Smooth muscle cell (in vitro differentiated cells): ENCODE measurements around the gene RAET1E. TPM values are rescaled to one million over a fixed set of nuclear protein-coding genes. Genes with fewer than 3 reads are reported as not detected.

Source experiments
- DNase-seq: peaks from one replicate; lab custom pipeline; 2025; ENCODE audit not compliant: unreplicated experiment; lab: John Stamatoyannopoulos, UW
- H2AFZ ChIP-seq: fragments of 200-600 bp; sonication (generic); 2 replicates; pipeline ENCODE4 v1.6.0; 2016; ENCODE audit warnings: antibody characterized with exemption, low read depth, mild to moderate bottlenecking
- H3F3A ChIP-seq: fragments of 200-600 bp; sonication (generic); 2 replicates; pipeline ENCODE4 v1.6.0; 2017; ENCODE audit warnings: antibody characterized with exemption, low read depth
- H3K27ac ChIP-seq: fragments of 200-600 bp; sonication (generic); 2 replicates; pipeline ENCODE4 v1.5.1; 2016; ENCODE audit warnings: low read depth, mild to moderate bottlenecking
- H3K27me3 ChIP-seq: fragments of 200-600 bp; sonication (generic); 2 replicates; pipeline ENCODE4 v1.6.1; 2016; ENCODE audit warnings: low read depth, mild to moderate bottlenecking
- H3K36me3 ChIP-seq: fragments of 200-600 bp; sonication (generic); 2 replicates; pipeline ENCODE4 v1.5.1; 2016; ENCODE audit warnings: low read depth
- H3K4me1 ChIP-seq: fragments of 200-600 bp; sonication (generic); 2 replicates; pipeline ENCODE4 v1.5.1; 2016; ENCODE audit warnings: low read depth
- H3K4me2 ChIP-seq: fragments of 200-600 bp; sonication (generic); 2 replicates; pipeline ENCODE4 v1.6.0; 2016; ENCODE audit warnings: mild to moderate bottlenecking
- H3K4me3 ChIP-seq: fragments of 200-600 bp; sonication (generic); 2 replicates; pipeline ENCODE4 v1.5.1; 2016; ENCODE audit warnings: mild to moderate bottlenecking
- H3K79me2 ChIP-seq: fragments of 200-600 bp; sonication (generic); 2 replicates; pipeline ENCODE4 v1.6.0; 2016; ENCODE audit warnings: low read depth, mild to moderate bottlenecking
- H3K9ac ChIP-seq: fragments of 200-600 bp; sonication (generic); 2 replicates; pipeline ENCODE4 v1.6.0; 2016; ENCODE audit warnings: low read depth
- H3K9me3 ChIP-seq: fragments of 200-600 bp; sonication (generic); replicated peaks from 2 replicates; pipeline ENCODE4 v1.5.1; 2016; ENCODE audit warnings: low read depth
- H4K20me1 ChIP-seq: fragments of 200-600 bp; sonication (generic); 2 replicates; pipeline ENCODE4 v1.6.0; 2016; ENCODE audit warnings: low read depth
- WGBS: methylation state at CpG from one replicate; pipeline ENCODE4 v1.1.7; 2016; ENCODE audit warnings: low lambda C conversion rate; 5-methylcytosine and 5-hydroxymethylcytosine counted together
- polyA plus RNA-seq: library from polyadenylated mRNA; unstranded; fragments of >200 nt; fragmentation: Nextera tagmentation; extraction: Ambion mirVana; gene quantifications from 2 replicates; pipeline ENCODE4 v1.2.1, GENCODE V29; 2016
- total RNA-seq: library from RNA; depleted of rRNA; stranded (reverse); fragments of >200 nt; gene quantifications from 2 replicates; pipeline ENCODE4 v1.2.3, GENCODE V29; 2014
- TF ChIP-seq, protein P1 (sequence below): fragments of 200-600 bp; sonication (generic); IDR thresholded peaks from 2 replicates; pipeline ENCODE4 v1.5.1; 2017; ENCODE audit warnings: borderline replicate concordance, mild to moderate bottlenecking, antibody characterized with exemption; ENCODE audit not compliant: insufficient read depth, poor library complexity, severe bottlenecking

Gene RAET1E
- total and polyA plus RNA-seq, 2 experiments from 2014 or later, result not detected

DNA sequence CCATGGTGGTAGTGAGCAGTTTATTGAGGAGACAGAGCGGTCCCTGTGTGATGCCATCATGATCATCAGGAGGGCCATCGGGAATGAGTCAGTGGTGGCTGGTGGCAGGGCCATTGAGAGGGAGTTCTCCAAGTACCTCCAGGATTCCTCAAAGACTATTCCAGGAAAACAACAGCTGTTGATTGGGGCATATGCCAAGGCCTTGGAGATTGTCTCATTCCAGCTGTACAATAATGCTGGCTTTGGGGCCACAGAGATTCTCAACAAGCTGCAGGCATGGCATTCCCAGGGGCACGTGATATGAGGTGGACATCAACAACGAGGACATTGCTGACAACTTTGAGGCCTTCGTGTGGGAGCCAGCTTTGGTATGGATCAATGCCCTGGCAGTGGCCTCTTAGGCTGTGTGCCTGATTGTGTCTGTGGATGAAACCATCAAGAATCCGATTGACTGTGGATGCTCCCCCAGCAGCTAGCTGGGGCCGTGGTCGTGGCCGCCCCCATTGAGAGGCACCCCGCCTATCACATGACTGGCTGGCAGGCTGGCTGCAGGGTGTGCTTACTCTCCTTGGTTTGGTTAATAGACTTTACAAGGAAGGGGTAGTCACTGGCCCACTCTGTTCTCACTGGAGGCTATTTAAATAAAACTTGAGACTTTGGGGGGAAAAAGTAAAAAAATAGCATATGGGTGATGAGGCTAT is 16.7 kb downstream of the RAET1E start:
- TF ChIP-seq, protein P1, sequence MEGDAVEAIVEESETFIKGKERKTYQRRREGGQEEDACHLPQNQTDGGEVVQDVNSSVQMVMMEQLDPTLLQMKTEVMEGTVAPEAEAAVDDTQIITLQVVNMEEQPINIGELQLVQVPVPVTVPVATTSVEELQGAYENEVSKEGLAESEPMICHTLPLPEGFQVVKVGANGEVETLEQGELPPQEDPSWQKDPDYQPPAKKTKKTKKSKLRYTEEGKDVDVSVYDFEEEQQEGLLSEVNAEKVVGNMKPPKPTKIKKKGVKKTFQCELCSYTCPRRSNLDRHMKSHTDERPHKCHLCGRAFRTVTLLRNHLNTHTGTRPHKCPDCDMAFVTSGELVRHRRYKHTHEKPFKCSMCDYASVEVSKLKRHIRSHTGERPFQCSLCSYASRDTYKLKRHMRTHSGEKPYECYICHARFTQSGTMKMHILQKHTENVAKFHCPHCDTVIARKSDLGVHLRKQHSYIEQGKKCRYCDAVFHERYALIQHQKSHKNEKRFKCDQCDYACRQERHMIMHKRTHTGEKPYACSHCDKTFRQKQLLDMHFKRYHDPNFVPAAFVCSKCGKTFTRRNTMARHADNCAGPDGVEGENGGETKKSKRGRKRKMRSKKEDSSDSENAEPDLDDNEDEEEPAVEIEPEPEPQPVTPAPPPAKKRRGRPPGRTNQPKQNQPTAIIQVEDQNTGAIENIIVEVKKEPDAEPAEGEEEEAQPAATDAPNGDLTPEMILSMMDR, result no peak
- WGBS, result 93% methylated on average over 10 of the region's 10 CpGs

DNA sequence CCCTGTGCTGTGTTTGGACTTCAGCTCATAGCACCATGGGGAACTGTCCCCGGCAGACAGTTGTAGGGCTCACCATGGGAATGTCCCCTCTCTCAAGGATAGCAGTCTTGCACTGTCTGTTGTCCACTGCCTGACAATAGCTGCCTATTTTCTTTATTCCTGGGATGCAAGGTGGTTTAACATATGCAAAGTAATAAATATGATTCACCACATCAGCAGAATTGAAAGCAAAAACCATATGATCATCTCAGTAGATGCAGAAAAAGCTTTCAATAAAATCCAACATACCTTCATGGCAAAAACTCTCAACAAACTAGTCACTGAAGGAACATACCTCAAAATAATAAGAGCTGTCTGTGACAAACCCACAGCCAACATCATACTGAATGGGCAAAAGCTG is 20.3 kb downstream of the RAET1E start:
- no peak overlapping the region for H3K9ac ChIP-seq
- H3K27me3 ChIP-seq, result peaks cover 11% of the 10 kb centered on the region
- H3K9me3 ChIP-seq, result no peaks in the 10 kb centered on the region
- no peak overlapping the region for H3K27ac ChIP-seq
- no peak overlapping the region for H3K4me3 ChIP-seq
- no peaks in the 10 kb centered on the region for H4K20me1 ChIP-seq
- no peak overlapping the region for H3K4me2 ChIP-seq
- H3K79me2 ChIP-seq, result no peaks in the 10 kb centered on the region
- no peak for DNase-seq
- no peaks in the 10 kb centered on the region for H3K4me1 ChIP-seq
- TF ChIP-seq, protein P1, result no peak
- no peaks in the 10 kb centered on the region for H3F3A ChIP-seq
- 86% methylated on average over 1 of the region's 1 CpG for whole genome bisulfite sequencing
- no peak overlapping the region for H2AFZ ChIP-seq
- no peaks in the 10 kb centered on the region for H3K36me3 ChIP-seq

More for the DNA sequence above, 16.7 kb downstream of the RAET1E start:
- no peaks in the 10 kb centered on the region for H4K20me1 ChIP-seq
- no peak overlapping the region for H3K4me2 ChIP-seq
- no peaks in the 10 kb centered on the region for H3F3A ChIP-seq
- H3K79me2 ChIP-seq, result no peaks in the 10 kb centered on the region
- H3K9me3 ChIP-seq, result no peaks in the 10 kb centered on the region
- H3K4me1 ChIP-seq, result no peaks in the 10 kb centered on the region
- H3K27me3 ChIP-seq, result peaks cover 11% of the 10 kb centered on the region
- H3K27ac ChIP-seq, result no peak overlapping the region
- H3K36me3 ChIP-seq, result no peaks in the 10 kb centered on the region
- no peak overlapping the region for H2AFZ ChIP-seq
- H3K9ac ChIP-seq, result no peak overlapping the region
- no peak for DNase-seq
- no peak overlapping the region for H3K4me3 ChIP-seq

DNA sequence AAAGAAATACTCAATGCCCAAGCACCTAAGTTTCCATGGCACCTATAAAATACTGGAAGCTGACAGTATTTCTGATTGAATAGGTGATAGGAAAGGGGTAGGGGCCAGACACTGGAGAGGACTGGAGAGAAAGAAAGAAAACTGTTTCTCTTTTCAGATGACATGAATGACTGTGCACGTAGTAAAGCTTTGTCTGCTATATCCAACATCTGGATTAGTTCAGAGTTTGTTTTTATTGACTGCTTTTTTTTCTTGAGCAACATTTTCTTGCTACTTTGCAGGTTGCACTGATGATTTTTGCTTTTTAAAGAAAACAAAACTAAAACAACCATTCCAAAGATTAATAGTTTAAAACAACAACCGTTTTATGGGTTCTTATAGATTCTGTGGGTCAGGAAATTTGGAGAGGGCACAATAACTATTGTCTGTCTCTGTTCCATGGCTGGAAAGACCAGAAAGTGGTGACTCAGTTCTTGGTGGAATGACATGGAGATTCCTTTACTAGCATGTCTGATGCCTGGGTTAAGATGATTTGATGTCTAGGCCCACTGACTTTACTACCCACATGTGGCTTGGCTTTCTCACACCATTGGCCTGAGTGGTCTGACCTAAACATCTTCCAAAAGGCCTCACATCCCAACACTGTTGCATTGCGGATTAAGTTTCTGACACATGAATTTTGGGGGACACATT is 21.5 kb downstream of the RAET1E start:
- peaks cover 11% of the 10 kb centered on the region for H3K27me3 ChIP-seq
- H3K79me2 ChIP-seq, result no peaks in the 10 kb centered on the region
- H3K4me1 ChIP-seq, result no peaks in the 10 kb centered on the region
- no peaks in the 10 kb centered on the region for H4K20me1 ChIP-seq
- H3K4me3 ChIP-seq, result no peak overlapping the region
- H3F3A ChIP-seq, result no peaks in the 10 kb centered on the region
- H3K4me2 ChIP-seq, result no peak overlapping the region
- DNase-seq, result no peak
- no peak overlapping the region for H2AFZ ChIP-seq
- no peak overlapping the region for H3K9ac ChIP-seq
- TF ChIP-seq, protein P1, result no peak
- peak overlapping the region; percentile 23 for H3K27ac ChIP-seq
- H3K9me3 ChIP-seq, result no peaks in the 10 kb centered on the region
- 69% methylated on average over 3 of the region's 3 CpGs for WGBS
- no peaks in the 10 kb centered on the region for H3K36me3 ChIP-seq
